HCT116 (cell line): ENCODE results near the gene TCF23. TPM values are rescaled to one million over a fixed set of nuclear protein-coding genes. Genes with fewer than 3 reads are reported as not detected.

Source experiments
- ATAC-seq: fragments of 200-7000 bp; cut with Tn5 transposase; 2 replicates; pipeline ENCODE4 v1.9.1; 2020; ENCODE audit warnings: mild to moderate bottlenecking, moderate library complexity
- Bru-seq: library from RNA; stranded (reverse); fragments of 400-500 nt; gene quantifications from one replicate; lab custom pipeline; 2021; lab: Mats Ljungman, UMichigan
- BruChase-seq, 2 experiments: library from RNA; stranded (reverse); fragments of 400-500 nt; gene quantifications; one replicate each; lab custom pipeline; 2021; lab: Mats Ljungman, UMichigan
- BruUV-seq: library from RNA; stranded (reverse); fragments of 400-500 nt; replicated peaks from 2 replicates; lab custom pipeline; 2021; lab: Mats Ljungman, UMichigan
- CTCF ChIA-PET: fragments of 300-600 bp; sonication (Branson Sonifier 250); formaldehyde crosslinking; loops from one replicate; lab custom pipeline; 2021; ENCODE audit warnings: antibody characterized with exemption; lab: Charles Lee
- POLR2A ChIA-PET: fragments of 300-600, 350-600 bp; sonication (Branson Sonifier 250); formaldehyde crosslinking; loops from one replicate; lab custom pipeline; 2021; ENCODE audit warnings: antibody characterized with exemption; lab: Charles Lee
- RAD21 ChIA-PET, 2 experiments: fragments of 300-600 bp; sonication (Branson Sonifier 250); formaldehyde crosslinking; loops; one replicate each; lab custom pipeline; 2023; ENCODE audit warnings: low total read pairs in 2 of 2; ENCODE audit not compliant: uncharacterized antibody in 2 of 2, unreplicated experiment in 2 of 2, low non-redundant PET in 1 of 2; lab: Charles Lee
- DNase-seq: peaks from one replicate; pipeline ENCODE4 v3.0.0-alpha.2; 2010; ENCODE audit warnings: low read depth, low spot score
- H2AFZ ChIP-seq: fragments of 200-600 bp; shearing (Covaris generic), sonication (generic); 2 replicates; pipeline ENCODE4 v1.6.1; 2017; ENCODE audit warnings: low read depth, mixed run types, mixed read lengths, antibody characterized with exemption, low read length; ENCODE audit not compliant: poor library complexity, severe bottlenecking
- H3K27ac ChIP-seq: 2 replicates; pipeline ENCODE4 v1.5.1; 2012; ENCODE audit warnings: low read depth, low read length
- H3K27me3 ChIP-seq: fragments of 200-600 bp; sonication (generic); 2 replicates; pipeline ENCODE4 v1.6.1; 2016; ENCODE audit warnings: mixed run types, low read length, mixed read lengths; ENCODE audit not compliant: insufficient read depth
- H3K36me3 ChIP-seq, 2 experiments: fragments of 200-500 bp in 1 of 2; fragments of 200-600 bp in 1 of 2; sonication (Bioruptor generic) in 1 of 2; sonication (generic) in 1 of 2; 2 replicates each; pipeline versions ENCODE4 v1.5.1 to v1.6.1; 2014 to 2016; ENCODE audit warnings: low read length in 2 of 2, inconsistent platforms in 1 of 2, mixed read lengths in 1 of 2, mixed run types in 1 of 2; ENCODE audit not compliant: insufficient read depth in 2 of 2, control insufficient read depth in 1 of 2
- H3K4me1 ChIP-seq, 2 experiments: fragments of 200-600 bp in 1 of 2; sonication (generic) in 1 of 2; 2 replicates each; pipeline versions ENCODE4 v1.5.1 to v1.6.1; 2012 to 2017; ENCODE audit warnings: low read length in 2 of 2, inconsistent platforms in 1 of 2, mild to moderate bottlenecking in 1 of 2, mixed read lengths in 1 of 2, mixed run types in 1 of 2, moderate library complexity in 1 of 2; ENCODE audit not compliant: insufficient read depth in 2 of 2, control insufficient read depth in 1 of 2
- H3K4me2 ChIP-seq: fragments of 200-600 bp; sonication (generic); 2 replicates; pipeline ENCODE4 v1.6.1; 2017; ENCODE audit warnings: mixed run types, low read length, mixed read lengths
- H3K4me3 ChIP-seq, 2 experiments: fragments of 200-600 bp in 1 of 2; sonication (generic) in 1 of 2; replicated peaks in 1 of 2; 2 replicates each; pipeline ENCODE4 v1.5.1; 2011 to 2016; ENCODE audit warnings: low read length in 2 of 2, control low read depth in 1 of 2, low read depth in 1 of 2, mild to moderate bottlenecking in 1 of 2, mixed read lengths in 1 of 2, mixed run types in 1 of 2
- H3K79me2 ChIP-seq: fragments of 200-600 bp; sonication (generic); 2 replicates; pipeline ENCODE4 v1.6.1; 2017; ENCODE audit warnings: mild to moderate bottlenecking, mixed run types, low read length, moderate library complexity, mixed read lengths; ENCODE audit not compliant: insufficient read depth
- H3K9ac ChIP-seq: fragments of 200-600 bp; sonication (generic); 2 replicates; pipeline ENCODE4 v1.6.1; 2016; ENCODE audit warnings: low read length, mixed read lengths
- H3K9me2 ChIP-seq: fragments of 200-600 bp; sonication (generic), shearing (Covaris generic); 2 replicates; pipeline ENCODE4 v1.6.1; 2017; ENCODE audit warnings: mixed run types, mild to moderate bottlenecking, moderate library complexity; ENCODE audit not compliant: insufficient read depth
- H3K9me3 ChIP-seq, 2 experiments: fragments of 200-500 bp in 1 of 2; fragments of 200-600 bp in 1 of 2; sonication (Bioruptor generic) in 1 of 2; sonication (generic) in 1 of 2; 2 replicates each; pipeline ENCODE4 v1.6.1; 2014 to 2017; ENCODE audit warnings: low read length in 2 of 2, mixed read lengths in 2 of 2, inconsistent platforms in 1 of 2, low read depth in 1 of 2, mild to moderate bottlenecking in 1 of 2, mixed run types in 1 of 2, moderate library complexity in 1 of 2; ENCODE audit not compliant: control insufficient read depth in 1 of 2, insufficient read depth in 1 of 2
- H4K20me1 ChIP-seq: fragments of 200-600 bp; sonication (generic), shearing (Covaris generic); 2 replicates; pipeline ENCODE4 v1.6.1; 2017; ENCODE audit warnings: mixed run types, mild to moderate bottlenecking, moderate library complexity; ENCODE audit not compliant: insufficient read depth
- CEBPB ChIP-seq: IDR thresholded peaks from 2 replicates; pipeline ENCODE4 v1.6.1; 2012; ENCODE audit warnings: low read depth
- EZH2 ChIP-seq: fragments of 200-600 bp; sonication (generic); IDR thresholded peaks from 2 replicates; pipeline ENCODE4 v1.6.1; 2017; ENCODE audit warnings: antibody characterized with exemption, mixed run types
- EZH2phosphoT487 ChIP-seq: fragments of 200-600 bp; IDR thresholded peaks from 2 replicates; pipeline ENCODE4 v1.6.1; 2018; ENCODE audit warnings: antibody characterized with exemption, borderline replicate concordance
- POLR2AphosphoS5 ChIP-seq: IDR thresholded peaks from 2 replicates; pipeline ENCODE4 v1.6.1; 2011; ENCODE audit warnings: mild to moderate bottlenecking, low read depth, low read length, moderate library complexity
- RAD21 ChIP-seq: IDR thresholded peaks from 2 replicates; pipeline ENCODE4 v1.6.1; 2012; ENCODE audit warnings: low read depth, mild to moderate bottlenecking
- SP1 ChIP-seq: IDR thresholded peaks from 2 replicates; pipeline ENCODE4 v1.6.1; 2012; ENCODE audit warnings: low read depth
- TCF7L2 ChIP-seq: IDR thresholded peaks from 2 replicates; pipeline ENCODE4 v1.7.0; 2011; ENCODE audit warnings: borderline replicate concordance, inconsistent platforms; ENCODE audit not compliant: insufficient read depth, insufficient read length; ENCODE audit errors: extremely low read depth
- ZNF274 ChIP-seq: fragments of 200-500 bp; sonication (Bioruptor generic); IDR thresholded peaks from 2 replicates; pipeline ENCODE4 v1.6.1; 2014; ENCODE audit warnings: mild to moderate bottlenecking, low read depth, low read length, inconsistent platforms
- intact Hi-C: fragments of 100-400 bp; cut with micrococcal nuclease; formaldehyde crosslinking; loops from 2 replicates; pipeline ENCODE4 v1.10.0; 2022
- long read RNA-seq: library from polyadenylated mRNA; unstranded; transcript quantifications from one replicate; pipeline ENCODE4 v2.0.0, GENCODE V29; 2021; ENCODE audit not compliant: unreplicated experiment
- polyA plus RNA-seq: library from polyadenylated mRNA; unstranded; fragments of >200 nt; gene quantifications from 2 replicates; pipeline ENCODE4 v1.2.1, GENCODE V29; 2012; ENCODE audit warnings: missing spikeins
- total RNA-seq: library from RNA; stranded (reverse); gene quantifications from one replicate; pipeline ENCODE4 v1.2.1, GENCODE V29; 2021; ENCODE audit not compliant: unreplicated experiment

The TCF23 gene
- total RNA-seq (not detected), Bru-seq, nascent RNA (not detected), BruChase-seq, experiment 1, labeled RNA remaining after a 6-hour chase (not detected), BruChase-seq, experiment 2, labeled RNA remaining after a 2-hour chase (not detected)
- not detected in 2 replicates for polyA plus RNA-seq
- long read RNA-seq: 0 reads

- no peak within 1 kb of the TSS for H3K4me2 ChIP-seq
- H2AFZ ChIP-seq: no peak within 1 kb of the TSS
- H3K9me3 ChIP-seq: no peaks in the 10 kb centered on the region
- intact Hi-C loops: no loop called here
- H3K27ac ChIP-seq: no peak within 1 kb of the TSS
- H3K9me2 ChIP-seq: no peaks in the 10 kb centered on the region
- no peak for DNase-seq
- no peaks in the 10 kb centered on the region for H4K20me1 ChIP-seq
- no peak for TF ChIP-seq EZH2phosphoT487
- no peak for TF ChIP-seq SP1
- TF ChIP-seq POLR2AphosphoS5: no peak
- no peak for TF ChIP-seq EZH2
- TF ChIP-seq RAD21: no peak
- TF ChIP-seq ZNF274: no peak
- no peak for TF ChIP-seq TCF7L2
- TF ChIP-seq CEBPB: no peak
- no peak for ATAC-seq
- H3K79me2 ChIP-seq: no peaks in the 10 kb centered on the region
- H3K9ac ChIP-seq: no peak within 1 kb of the TSS
- POLR2A ChIA-PET: interaction anchor here (1.5 kb wide), 1 partner anchor 63 kb away, joined by 4 read pairs; the partner anchor contains the start of genes ATRAID and SLC5A6
- no TSS peak for BruUV-seq
- no peaks in the 10 kb centered on the region for H3K36me3 ChIP-seq
- CTCF ChIA-PET: no interaction called here
- no peaks in the 10 kb centered on the region for H3K27me3 ChIP-seq
- peaks cover 0 to 17% of the 10 kb centered on the region in 2 experiments; a peak in 2 of 4 replicates for H3K4me1 ChIP-seq
- RAD21 ChIA-PET: no interaction called here
- H3K4me3 ChIP-seq: no peak within 1 kb of the TSS
Measured at GRCh38 chr2:27148801-27149439, at the start of gene TCF23. Gene TCF23 (plus strand): TSS chr2:27149004. CDS start chr2:27149134, 130 bp downstream.
